ENCODE data around the gene LRRC4C. TPM values are rescaled to one million over a fixed set of nuclear protein-coding genes. Genes with fewer than 3 reads are reported as not detected.

LRRC4C gene
- total RNA-seq, 1 donor from 2014 or later: not detected

- Mint-ChIP-seq H3K9me3 (peaks cover 12% of the 10 kb centered on the region), H3K27ac (no peak overlapping the region), H3K27me3 (ENCODE audit: insufficient read depth) (no peaks in the 10 kb centered on the region), H3K4me3 (no peak overlapping the region), H3K4me1 (ENCODE audit: low read depth) (no peaks in the 10 kb centered on the region), H3K36me3 (ENCODE audit: low read depth) (no peaks in the 10 kb centered on the region)
- intact Hi-C loops (cut with micrococcal nuclease): no loop called here
- DNase-seq (ENCODE audit: low spot score): no peak
These were observed 204.5 kb downstream of the LRRC4C start for GRCh38 chr11:41254966-41255365.

DNA sequence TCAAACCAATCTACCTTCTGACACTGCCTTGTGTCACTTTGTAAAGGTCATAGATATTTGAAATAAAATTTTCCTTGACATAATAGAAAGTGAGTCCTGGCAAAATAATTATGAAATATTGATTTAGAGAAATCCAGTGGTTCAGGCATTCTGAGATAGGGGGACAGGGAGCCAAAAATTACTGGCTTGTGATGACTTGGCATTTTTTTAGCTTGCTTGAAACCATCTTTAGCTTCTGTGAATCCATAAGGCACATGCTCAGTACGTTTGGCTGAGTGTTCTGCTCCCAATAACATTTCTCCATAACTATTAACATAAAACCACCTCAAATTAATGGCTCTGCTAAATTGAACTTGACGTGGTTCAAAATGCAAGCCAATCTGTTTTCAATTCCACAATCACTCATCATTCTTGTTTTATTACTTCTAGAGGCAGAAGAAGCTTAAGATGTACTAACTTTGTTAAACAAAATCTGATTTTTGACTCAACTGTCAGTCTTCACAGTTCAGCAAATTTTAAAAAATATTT, 209.0 kb downstream of the LRRC4C start:
- H3K9me3 Mint-ChIP-seq: peaks cover 25% of the 10 kb centered on the region
- no peak for DNase-seq (ENCODE audit: low spot score)
- no peaks in the 10 kb centered on the region for H3K27me3 Mint-ChIP-seq (ENCODE audit: insufficient read depth)
- no peaks in the 10 kb centered on the region for H3K4me1 Mint-ChIP-seq (ENCODE audit: low read depth)
- intact Hi-C loops (cut with micrococcal nuclease): no loop called here
- H3K27ac Mint-ChIP-seq: no peak overlapping the region
- H3K36me3 Mint-ChIP-seq (ENCODE audit: low read depth): no peaks in the 10 kb centered on the region
- H3K4me3 Mint-ChIP-seq: no peak overlapping the region

GRCh38 chr11:41247621-41248020, 211.8 kb downstream of the LRRC4C start:
- no peaks in the 10 kb centered on the region for H3K36me3 Mint-ChIP-seq (ENCODE audit: low read depth)
- H3K9me3 Mint-ChIP-seq: peaks cover 24% of the 10 kb centered on the region
- no peak overlapping the region for H3K27ac Mint-ChIP-seq
- H3K4me3 Mint-ChIP-seq: no peak overlapping the region
- DNase-seq (ENCODE audit: low spot score): no peak
- intact Hi-C loops (cut with micrococcal nuclease): no loop called here
- no peaks in the 10 kb centered on the region for H3K27me3 Mint-ChIP-seq (ENCODE audit: insufficient read depth)
- no peaks in the 10 kb centered on the region for H3K4me1 Mint-ChIP-seq (ENCODE audit: low read depth)

DNA sequence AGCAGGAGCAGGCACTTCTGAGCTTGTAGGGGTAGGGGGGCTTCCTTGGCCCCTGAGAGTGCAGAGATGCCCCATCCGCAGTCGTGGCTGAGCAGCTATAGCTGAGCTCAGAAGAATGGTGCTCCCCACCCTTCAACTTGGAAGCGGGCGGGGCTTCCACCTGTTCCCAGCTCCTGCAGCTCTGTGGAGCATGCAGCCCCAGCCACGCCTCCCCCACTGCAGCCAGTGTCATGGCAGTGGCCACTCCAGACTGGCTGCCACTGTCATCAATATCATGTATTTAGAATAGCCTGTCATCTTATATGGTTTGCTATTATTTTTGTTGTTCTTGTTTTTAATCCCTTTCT, 213.1 kb downstream of the LRRC4C start:
- H3K36me3 Mint-ChIP-seq (ENCODE audit: low read depth): no peaks in the 10 kb centered on the region
- DNase-seq (ENCODE audit: low spot score): no peak
- H3K27ac Mint-ChIP-seq: no peak overlapping the region
- peaks cover 22% of the 10 kb centered on the region for H3K9me3 Mint-ChIP-seq
- no peaks in the 10 kb centered on the region for H3K27me3 Mint-ChIP-seq (ENCODE audit: insufficient read depth)
- intact Hi-C loops (cut with micrococcal nuclease): no loop called here
- no peak overlapping the region for H3K4me3 Mint-ChIP-seq
- no peaks in the 10 kb centered on the region for H3K4me1 Mint-ChIP-seq (ENCODE audit: low read depth)

- Mint-ChIP-seq H3K9me3 (peaks cover 19% of the 10 kb centered on the region), H3K27ac (no peak overlapping the region), H3K4me1 (ENCODE audit: low read depth) (no peaks in the 10 kb centered on the region), H3K27me3 (ENCODE audit: insufficient read depth) (no peaks in the 10 kb centered on the region), H3K4me3 (no peak overlapping the region), H3K36me3 (ENCODE audit: low read depth) (no peaks in the 10 kb centered on the region)
- intact Hi-C loops (cut with micrococcal nuclease): no loop called here
- no peak for DNase-seq (ENCODE audit: low spot score)
These were observed 213.6 kb downstream of the LRRC4C start for GRCh38 chr11:41245704-41246398.

DNA sequence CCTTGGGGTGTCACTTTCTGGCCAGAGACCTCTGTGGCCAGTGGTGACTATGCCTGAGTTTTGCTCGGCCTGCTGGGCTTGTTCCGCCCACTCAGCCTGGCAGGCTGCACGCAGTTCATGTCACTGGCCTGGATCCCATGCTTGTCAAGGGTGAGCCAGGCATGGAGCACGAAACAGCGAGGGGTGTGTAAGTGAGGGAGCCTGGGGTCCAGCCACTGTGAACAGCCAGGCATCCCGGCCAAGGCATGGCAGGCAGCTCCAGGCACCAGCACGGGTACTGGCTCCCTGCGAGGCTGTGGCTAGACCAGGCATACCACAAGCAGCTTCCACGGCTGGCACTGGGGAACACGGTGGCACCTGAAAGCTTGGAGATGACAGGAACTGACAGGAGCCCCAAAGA, 214.3 kb downstream of the LRRC4C start:
- intact Hi-C loops (cut with micrococcal nuclease): no loop called here
- Mint-ChIP-seq H3K27me3 (ENCODE audit: insufficient read depth) (no peaks in the 10 kb centered on the region), H3K9me3 (peaks cover 19% of the 10 kb centered on the region), H3K4me3 (no peak overlapping the region), H3K36me3 (ENCODE audit: low read depth) (no peaks in the 10 kb centered on the region), H3K27ac (no peak overlapping the region), H3K4me1 (ENCODE audit: low read depth) (no peaks in the 10 kb centered on the region)
- DNase-seq (ENCODE audit: low spot score): no peak

- intact Hi-C loops (cut with micrococcal nuclease): no loop called here
- DNase-seq (ENCODE audit: low spot score): no peak
These were observed 222.1 kb downstream of the LRRC4C start for GRCh38 chr11:41237382-41237781.

DNA sequence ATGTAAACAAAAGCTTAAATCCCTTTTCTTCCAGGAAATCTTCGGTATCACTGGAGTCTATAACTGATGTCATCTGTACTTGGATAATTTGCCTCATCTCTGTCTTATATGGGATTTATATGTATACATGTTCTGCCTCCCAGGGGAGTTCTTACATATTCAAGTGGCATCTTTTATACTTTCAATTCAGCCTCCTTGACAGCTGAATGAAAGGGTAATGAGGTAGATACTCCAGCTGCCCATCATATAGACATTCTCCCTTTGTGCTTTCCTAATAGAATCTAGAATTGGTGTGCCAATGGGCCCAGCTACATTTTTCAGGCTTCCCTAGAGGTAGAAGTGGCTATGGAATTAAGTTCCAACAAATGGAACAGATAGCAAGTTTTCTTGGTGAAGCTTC, 223.8 kb downstream of the LRRC4C start:
- no peaks in the 10 kb centered on the region for H3K4me1 Mint-ChIP-seq (ENCODE audit: low read depth)
- DNase-seq (ENCODE audit: low spot score): no peak
- intact Hi-C loops (cut with micrococcal nuclease): no loop called here
- peaks cover 19% of the 10 kb centered on the region for H3K9me3 Mint-ChIP-seq
- no peaks in the 10 kb centered on the region for H3K27me3 Mint-ChIP-seq (ENCODE audit: insufficient read depth)
- H3K36me3 Mint-ChIP-seq (ENCODE audit: low read depth): no peaks in the 10 kb centered on the region
- no peak overlapping the region for H3K27ac Mint-ChIP-seq
- no peak overlapping the region for H3K4me3 Mint-ChIP-seq

More at GRCh38 chr11:41237382-41237781, 222.1 kb downstream of the LRRC4C start:
- Mint-ChIP-seq H3K36me3 (ENCODE audit: low read depth) (no peaks in the 10 kb centered on the region), H3K9me3 (peaks cover 19% of the 10 kb centered on the region), H3K27me3 (ENCODE audit: insufficient read depth) (no peaks in the 10 kb centered on the region), H3K27ac (no peak overlapping the region), H3K4me1 (ENCODE audit: low read depth) (no peaks in the 10 kb centered on the region), H3K4me3 (no peak overlapping the region)

- no peak for DNase-seq (ENCODE audit: low spot score)
- no peaks in the 10 kb centered on the region for H3K27me3 Mint-ChIP-seq (ENCODE audit: insufficient read depth)
- H3K4me1 Mint-ChIP-seq (ENCODE audit: low read depth): no peaks in the 10 kb centered on the region
- H3K9me3 Mint-ChIP-seq: peaks cover 8% of the 10 kb centered on the region
- no peak overlapping the region for H3K27ac Mint-ChIP-seq
- intact Hi-C loops (cut with micrococcal nuclease): no loop called here
- H3K4me3 Mint-ChIP-seq: no peak overlapping the region
- no peaks in the 10 kb centered on the region for H3K36me3 Mint-ChIP-seq (ENCODE audit: low read depth)
These were observed 233.4 kb downstream of the LRRC4C start for GRCh38 chr11:41225856-41226633.

DNA sequence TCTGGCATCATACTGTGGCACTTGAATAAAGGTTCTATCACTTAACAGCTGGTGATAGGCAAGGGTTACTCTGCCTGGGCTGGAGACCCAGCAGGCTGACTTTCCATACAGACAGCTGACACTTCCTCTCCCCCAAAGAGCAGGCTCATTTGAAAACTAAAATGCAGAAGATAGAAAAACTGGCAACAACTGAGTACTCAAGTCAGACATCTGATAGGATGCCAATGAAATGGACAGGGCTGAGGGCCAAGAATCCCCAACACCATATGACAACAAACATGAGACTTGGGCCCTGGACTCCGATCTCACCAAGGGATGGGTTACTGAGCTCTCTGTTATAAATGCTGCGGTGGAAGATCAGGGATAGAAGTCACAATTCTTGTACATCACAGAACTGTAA, 237.2 kb downstream of the LRRC4C start:
- no peaks in the 10 kb centered on the region for H3K27me3 Mint-ChIP-seq (ENCODE audit: insufficient read depth)
- peaks cover 13% of the 10 kb centered on the region for H3K9me3 Mint-ChIP-seq
- H3K4me1 Mint-ChIP-seq (ENCODE audit: low read depth): no peaks in the 10 kb centered on the region
- H3K27ac Mint-ChIP-seq: no peak overlapping the region
- intact Hi-C loops (cut with micrococcal nuclease): no loop called here
- DNase-seq (ENCODE audit: low spot score): no peak
- H3K4me3 Mint-ChIP-seq: no peak overlapping the region
- no peaks in the 10 kb centered on the region for H3K36me3 Mint-ChIP-seq (ENCODE audit: low read depth)

DNA sequence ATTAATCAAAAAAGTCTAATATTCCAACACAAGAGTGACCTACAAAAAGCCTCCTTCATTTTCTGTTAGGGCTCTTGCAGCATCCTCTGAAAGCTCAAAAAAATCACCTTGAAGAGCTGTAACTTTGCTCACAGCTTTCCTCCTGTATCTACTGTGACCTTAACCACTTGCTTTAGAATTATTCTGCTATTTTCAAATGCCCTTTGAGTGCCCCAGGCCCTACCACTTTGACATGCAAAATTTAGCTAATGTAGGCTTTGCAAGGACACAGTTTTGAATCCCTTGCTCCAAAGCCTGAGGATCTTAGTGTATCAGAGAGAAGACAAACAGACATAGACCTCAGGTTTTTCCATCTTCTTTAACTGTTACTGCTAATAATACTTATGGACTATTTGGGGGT, 253.1 kb downstream of the LRRC4C start:
- H3K27ac Mint-ChIP-seq: no peak overlapping the region
- peaks cover 5% of the 10 kb centered on the region for H3K9me3 Mint-ChIP-seq
- no peaks in the 10 kb centered on the region for H3K36me3 Mint-ChIP-seq (ENCODE audit: low read depth)
- H3K27me3 Mint-ChIP-seq (ENCODE audit: insufficient read depth): no peaks in the 10 kb centered on the region
- no peaks in the 10 kb centered on the region for H3K4me1 Mint-ChIP-seq (ENCODE audit: low read depth)
- H3K4me3 Mint-ChIP-seq: no peak overlapping the region
- DNase-seq (ENCODE audit: low spot score): no peak
- intact Hi-C loops (cut with micrococcal nuclease): no loop called here

GRCh38 chr11:41201156-41201555, 258.3 kb downstream of the LRRC4C start:
- no peaks in the 10 kb centered on the region for H3K36me3 Mint-ChIP-seq (ENCODE audit: low read depth)
- no peak for DNase-seq (ENCODE audit: low spot score)
- no peaks in the 10 kb centered on the region for H3K4me1 Mint-ChIP-seq (ENCODE audit: low read depth)
- H3K27ac Mint-ChIP-seq: no peak overlapping the region
- H3K9me3 Mint-ChIP-seq: peaks cover 6% of the 10 kb centered on the region
- H3K4me3 Mint-ChIP-seq: no peak overlapping the region
- intact Hi-C loops (cut with micrococcal nuclease): no loop called here
- no peaks in the 10 kb centered on the region for H3K27me3 Mint-ChIP-seq (ENCODE audit: insufficient read depth)

- H3K4me1 Mint-ChIP-seq (ENCODE audit: low read depth): no peaks in the 10 kb centered on the region
- H3K9me3 Mint-ChIP-seq: peaks cover 23% of the 10 kb centered on the region
- no peaks in the 10 kb centered on the region for H3K27me3 Mint-ChIP-seq (ENCODE audit: insufficient read depth)
- H3K27ac Mint-ChIP-seq: no peak overlapping the region
- no peaks in the 10 kb centered on the region for H3K36me3 Mint-ChIP-seq (ENCODE audit: low read depth)
- DNase-seq (ENCODE audit: low spot score): no peak
- no peak overlapping the region for H3K4me3 Mint-ChIP-seq
- intact Hi-C loops (cut with micrococcal nuclease): no loop called here
These were observed 268.9 kb downstream of the LRRC4C start for GRCh38 chr11:41190437-41191082.
